LNCAP (cell line): ENCODE results near the gene SGPL1.

Experiments used
- TF ChIP-seq, protein P1 (sequence below): fragments of 450-650 bp; IDR thresholded peaks from 2 replicates; pipeline ENCODE4 v1.5.1; 2017; ENCODE audit warnings: mild to moderate bottlenecking

Gene SGPL1

GRCh38 chr10:70917226-70917625 is 101.5 kb downstream of the SGPL1 start:
- TF ChIP-seq, protein P1, sequence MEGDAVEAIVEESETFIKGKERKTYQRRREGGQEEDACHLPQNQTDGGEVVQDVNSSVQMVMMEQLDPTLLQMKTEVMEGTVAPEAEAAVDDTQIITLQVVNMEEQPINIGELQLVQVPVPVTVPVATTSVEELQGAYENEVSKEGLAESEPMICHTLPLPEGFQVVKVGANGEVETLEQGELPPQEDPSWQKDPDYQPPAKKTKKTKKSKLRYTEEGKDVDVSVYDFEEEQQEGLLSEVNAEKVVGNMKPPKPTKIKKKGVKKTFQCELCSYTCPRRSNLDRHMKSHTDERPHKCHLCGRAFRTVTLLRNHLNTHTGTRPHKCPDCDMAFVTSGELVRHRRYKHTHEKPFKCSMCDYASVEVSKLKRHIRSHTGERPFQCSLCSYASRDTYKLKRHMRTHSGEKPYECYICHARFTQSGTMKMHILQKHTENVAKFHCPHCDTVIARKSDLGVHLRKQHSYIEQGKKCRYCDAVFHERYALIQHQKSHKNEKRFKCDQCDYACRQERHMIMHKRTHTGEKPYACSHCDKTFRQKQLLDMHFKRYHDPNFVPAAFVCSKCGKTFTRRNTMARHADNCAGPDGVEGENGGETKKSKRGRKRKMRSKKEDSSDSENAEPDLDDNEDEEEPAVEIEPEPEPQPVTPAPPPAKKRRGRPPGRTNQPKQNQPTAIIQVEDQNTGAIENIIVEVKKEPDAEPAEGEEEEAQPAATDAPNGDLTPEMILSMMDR, result no peak

- TF ChIP-seq, protein P1, result no peak
Observed at GRCh38 chr10:70917635-70918034, 101.9 kb downstream of the SGPL1 start.

DNA sequence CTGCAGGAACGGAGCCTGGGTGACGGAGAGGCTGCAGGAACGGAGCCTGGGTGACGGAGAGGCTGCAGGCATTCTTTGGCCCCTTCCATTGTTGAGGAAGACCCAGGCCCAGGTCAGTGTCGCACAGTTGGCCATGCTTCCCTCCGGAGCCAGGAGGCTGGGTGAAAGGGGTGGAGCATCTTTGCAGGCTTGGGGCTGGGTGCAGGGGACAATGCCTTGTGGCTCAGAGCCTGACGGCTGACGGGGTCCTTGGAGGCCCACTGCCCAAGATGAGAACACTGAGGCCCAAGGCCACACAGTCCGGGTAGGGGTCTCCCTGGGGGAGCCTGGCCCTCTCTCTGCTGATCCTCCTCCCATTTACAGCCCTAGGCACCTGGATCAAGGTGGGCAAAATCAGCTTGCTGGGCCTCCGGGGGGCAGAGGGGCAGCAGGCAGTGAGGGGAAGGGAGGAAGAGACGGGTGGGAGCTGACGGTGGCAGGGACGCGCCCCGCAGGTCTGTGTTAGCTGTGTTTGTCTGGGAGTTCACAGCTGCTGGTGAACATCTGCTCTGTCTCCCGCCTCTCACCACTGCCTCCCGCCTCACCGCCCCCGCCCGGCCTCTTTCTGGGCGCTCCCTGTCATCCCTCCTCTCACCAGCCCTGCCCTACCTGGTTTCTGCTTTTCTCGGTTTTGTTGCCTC is 103.2 kb downstream of the SGPL1 start:
- TF ChIP-seq, protein P1, result no peak

DNA sequence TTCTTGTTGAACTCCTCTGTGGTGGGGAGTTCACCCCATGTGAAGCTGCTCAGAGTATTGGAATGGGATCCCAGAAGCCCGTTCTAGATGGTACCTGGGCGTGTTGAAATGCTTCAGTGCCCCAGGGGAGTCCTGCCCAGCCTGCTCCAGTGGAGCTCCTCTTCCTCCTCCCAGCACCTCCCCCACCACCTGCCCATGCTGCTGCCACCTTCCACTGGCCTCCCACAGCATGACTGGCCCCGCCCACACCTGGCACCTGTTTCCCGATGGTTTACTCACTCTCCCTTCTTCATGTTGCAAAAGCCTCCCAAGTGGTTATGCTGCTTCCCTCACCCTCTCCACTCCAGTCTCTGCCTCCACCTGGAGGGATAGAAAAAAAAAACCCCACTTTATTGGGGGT is 104.8 kb downstream of the SGPL1 start:
- TF ChIP-seq, protein P1, result no peak

GRCh38 chr10:70921285-70921684 is 105.5 kb downstream of the SGPL1 start:
- TF ChIP-seq, protein P1, result no peak

GRCh38 chr10:70923696-70924095 is 107.9 kb downstream of the SGPL1 start:
- TF ChIP-seq, protein P1, result no peak

GRCh38 chr10:70925377-70926225 is 109.9 kb downstream of the SGPL1 start:
- TF ChIP-seq, protein P1, result peak; percentile 97
